SK-N-SH (cell line): ENCODE results near the gene AIMP1. TPM values are rescaled to one million over a fixed set of nuclear protein-coding genes. Genes with fewer than 3 reads are reported as not detected.
A peak's percentile ranks its signal among the peaks of the same experiment; 100 is the strongest.

Experiments
- CTCF ChIA-PET: fragments of 300-600, 350-600 bp; formaldehyde crosslinking; extraction: SDS; loops from one replicate; lab custom pipeline; 2021; lab: Yijun Ruan, JAX
- POLR2A ChIA-PET: fragments of 350-600 bp; sonication (Branson Sonifier 250); formaldehyde crosslinking; extraction: SDS; loops from one replicate; lab custom pipeline; 2020; ENCODE audit warnings: antibody characterized with exemption, inconsistent platforms; lab: Yijun Ruan, JAX
- DNase-seq: peaks from one replicate; pipeline ENCODE4 v3.0.0; 2012
- H2AFZ ChIP-seq: fragments of 200-600 bp; sonication (generic); 2 replicates; pipeline ENCODE4 v1.8.1; 2016; ENCODE audit warnings: antibody characterized with exemption, mild to moderate bottlenecking, low read depth
- H3F3A ChIP-seq: fragments of 200-600 bp; sonication (generic); replicated peaks from 2 replicates; pipeline ENCODE3; 2016; ENCODE audit warnings: antibody characterized with exemption, mild to moderate bottlenecking; ENCODE audit not compliant: insufficient read depth
- H3K27ac ChIP-seq, 2 experiments: fragments of 200-500 bp in 1 of 2; fragments of 200-600 bp in 1 of 2; sonication (Bioruptor generic) in 1 of 2; sonication (generic), shearing (Covaris generic) in 1 of 2; 2 replicates each; pipeline versions ENCODE4 v1.5.1 to v1.6.1; 2014 to 2016; ENCODE audit warnings: low read depth in 2 of 2, inconsistent platforms in 1 of 2, low read length in 1 of 2, mild to moderate bottlenecking in 1 of 2, mixed read lengths in 1 of 2
- H3K27me3 ChIP-seq: fragments of 200-600 bp; sonication (generic), shearing (Covaris generic); 2 replicates; pipeline ENCODE4 v1.6.1; 2016; ENCODE audit warnings: mixed run types; ENCODE audit not compliant: insufficient read depth
- H3K36me3 ChIP-seq, 2 experiments: fragments of 200-500 bp in 1 of 2; fragments of 200-600 bp in 1 of 2; sonication (Bioruptor generic) in 1 of 2; sonication (generic) in 1 of 2; replicated peaks in 1 of 2; 2 replicates each; pipeline versions ENCODE3 to v1.5.1; 2014 to 2016; ENCODE audit warnings: low read length in 1 of 2, mild to moderate bottlenecking in 1 of 2; ENCODE audit not compliant: insufficient read depth in 2 of 2, control insufficient read depth in 1 of 2
- H3K4me1 ChIP-seq, 2 experiments: fragments of 200-500 bp in 1 of 2; fragments of 200-600 bp in 1 of 2; sonication (Bioruptor generic) in 1 of 2; sonication (generic), shearing (Covaris generic) in 1 of 2; 2 replicates each; pipeline versions ENCODE4 v1.5.1 to v1.6.1; 2014 to 2016; ENCODE audit warnings: low read depth in 1 of 2, low read length in 1 of 2, mixed run types in 1 of 2; ENCODE audit not compliant: insufficient read depth in 2 of 2, control insufficient read depth in 1 of 2
- H3K4me2 ChIP-seq: fragments of 200-600 bp; sonication (generic), shearing (Covaris generic); 2 replicates; pipeline ENCODE4 v1.6.1; 2017; ENCODE audit warnings: mixed run types
- H3K4me3 ChIP-seq, 2 experiments: fragments of 200-500 bp in 1 of 2; fragments of 200-600 bp in 1 of 2; sonication (Bioruptor generic) in 1 of 2; sonication (generic), shearing (Covaris generic) in 1 of 2; 2 replicates each; pipeline versions ENCODE4 v1.5.1 to v1.8.1; 2014 to 2016; ENCODE audit warnings: low read depth in 2 of 2, inconsistent platforms in 1 of 2, low read length in 1 of 2, mild to moderate bottlenecking in 1 of 2, mixed read lengths in 1 of 2, moderate library complexity in 1 of 2
- H3K79me2 ChIP-seq: fragments of 200-600 bp; sonication (generic); 2 replicates; pipeline ENCODE4 v1.8.1; 2017; ENCODE audit warnings: mild to moderate bottlenecking; ENCODE audit not compliant: insufficient read depth
- H3K9ac ChIP-seq: fragments of 200-600 bp; sonication (generic); 2 replicates; pipeline ENCODE4 v1.6.1; 2017; ENCODE audit warnings: mixed run types
- H3K9me2 ChIP-seq: fragments of 200-600 bp; sonication (generic); 2 replicates; pipeline ENCODE4 v1.6.1; 2017; ENCODE audit warnings: mixed run types
- H3K9me3 ChIP-seq: fragments of 200-600 bp; sonication (generic); 2 replicates; pipeline ENCODE4 v1.6.1; 2017; ENCODE audit warnings: mixed run types, mild to moderate bottlenecking, moderate library complexity
- H4K20me1 ChIP-seq: fragments of 200-600 bp; sonication (generic); 2 replicates; pipeline ENCODE4 v1.6.1; 2017; ENCODE audit warnings: mild to moderate bottlenecking, mixed run types; ENCODE audit not compliant: insufficient read depth
- CTCF ChIP-seq: fragments of 200-600 bp; sonication (generic); IDR thresholded peaks from 2 replicates; pipeline ENCODE4 v1.6.1; 2017; ENCODE audit warnings: antibody characterized with exemption, mild to moderate bottlenecking, moderate library complexity
- ELF1 ChIP-seq: IDR thresholded peaks from 2 replicates; pipeline ENCODE4 v1.4.0; 2012
- EP300 ChIP-seq, 2 experiments: IDR thresholded peaks; 2 replicates each; pipeline versions ENCODE4 v1.4.0 to v1.6.1; 2012; ENCODE audit warnings: borderline replicate concordance in 1 of 2, low read depth in 1 of 2, low read length in 1 of 2
- FOSL2 ChIP-seq: IDR thresholded peaks from 2 replicates; pipeline ENCODE4 v1.4.0; 2012; ENCODE audit warnings: low read depth, mild to moderate bottlenecking, moderate library complexity, borderline replicate concordance
- FOXJ3 ChIP-seq: sonication (generic); formaldehyde crosslinking; IDR thresholded peaks from 2 replicates; pipeline ENCODE4 v1.5.1; 2020; ENCODE audit warnings: mild to moderate bottlenecking, missing genetic modification reagents
- GATA2 ChIP-seq: sonication (generic); formaldehyde crosslinking; IDR thresholded peaks from 2 replicates; pipeline ENCODE4 v1.5.0; 2020; ENCODE audit warnings: mild to moderate bottlenecking, missing genetic modification reagents
- IRF3 ChIP-seq: fragments of 150-350 bp; IDR thresholded peaks from 2 replicates; pipeline ENCODE4 v1.6.1; 2016; ENCODE audit warnings: mild to moderate bottlenecking, low read depth, low read length
- JUND ChIP-seq: IDR thresholded peaks from 2 replicates; pipeline ENCODE4 v1.4.0; 2012
- MEF2A ChIP-seq: IDR thresholded peaks from 2 replicates; pipeline ENCODE4 v1.4.0; 2012; ENCODE audit warnings: low read depth, borderline replicate concordance
- MXI1 ChIP-seq: IDR thresholded peaks from 2 replicates; pipeline ENCODE4 v1.6.1; 2012; ENCODE audit warnings: mild to moderate bottlenecking, low read depth, low read length, improper control_type of control experiment
- NRF1 ChIP-seq: IDR thresholded peaks from 2 replicates; pipeline ENCODE4 v1.6.1; 2012; ENCODE audit warnings: low read depth, mild to moderate bottlenecking, low read length
- POLR2AphosphoS5 ChIP-seq: IDR thresholded peaks from 2 replicates; pipeline ENCODE4 v1.6.1; 2012; ENCODE audit warnings: low read depth, low read length
- RAD21 ChIP-seq: IDR thresholded peaks from 2 replicates; pipeline ENCODE4 v1.6.1; 2012; ENCODE audit warnings: mild to moderate bottlenecking, low read length
- REST ChIP-seq: IDR thresholded peaks from 2 replicates; pipeline ENCODE4 v1.6.1; 2012; ENCODE audit warnings: mild to moderate bottlenecking, low read depth, low read length, moderate library complexity
- RXRA ChIP-seq: IDR thresholded peaks from 2 replicates; pipeline ENCODE4 v1.4.0; 2012; ENCODE audit warnings: low read depth, mild to moderate bottlenecking, borderline replicate concordance
- SMC3 ChIP-seq: IDR thresholded peaks from 2 replicates; pipeline ENCODE4 v1.6.1; 2012; ENCODE audit warnings: low read depth, low read length, improper control_type of control experiment
- TAF1 ChIP-seq: IDR thresholded peaks from 2 replicates; pipeline ENCODE4 v1.6.1; 2012; ENCODE audit warnings: low read depth, mild to moderate bottlenecking, low read length, moderate library complexity, borderline replicate concordance
- TCF12 ChIP-seq: IDR thresholded peaks from 2 replicates; pipeline ENCODE4 v1.4.0; 2012
- TEAD4 ChIP-seq: IDR thresholded peaks from 2 replicates; pipeline ENCODE4 v1.4.0; 2012; ENCODE audit warnings: mild to moderate bottlenecking, borderline replicate concordance; ENCODE audit not compliant: insufficient read depth
- YY1 ChIP-seq: IDR thresholded peaks from 2 replicates; pipeline ENCODE4 v1.4.0; 2012; ENCODE audit warnings: low read depth, mild to moderate bottlenecking
- WGBS: methylation state at CpG from one replicate; pipeline ENCODE4 v1.1.6; 2017; ENCODE audit warnings: low lambda C conversion rate; 5-methylcytosine and 5-hydroxymethylcytosine counted together
- polyA plus RNA-seq, 3 experiments: library from polyadenylated mRNA; depleted of rRNA; stranded (reverse); fragments of >200 nt; gene quantifications; 2 replicates each; pipeline ENCODE4 v1.2.3, GENCODE V29; 2012

The AIMP1 gene
- polyA plus RNA-seq, 1 of the 3 experiments (the other 2 are of a cell fraction) = 14.0 TPM

GRCh38 chr4:106343865-106344646 lies 27.7 kb downstream of the AIMP1 start (continued):
- TF ChIP-seq POLR2AphosphoS5 (no peak), EP300 (IDR thresholded peaks at IDR 0.05; ENCODE audit: borderline replicate concordance in 1 of 2, low read depth in 1 of 2, low read length in 1 of 2) (no peak), TCF12 (no peak)

- Histone ChIP-seq H3K9me3 (0 out of 2 replicates have a peak, but pooled peaks cover 8% of the 10 kb centered on the region), H3K4me3 (no peak overlapping the region), H3K9ac (no peak overlapping the region), H3K27me3 (no peaks in the 10 kb centered on the region), H3K36me3 (peaks cover 25 to 53% of the 10 kb centered on the region in 2 experiments), H4K20me1 (no peaks in the 10 kb centered on the region), H3K79me2 (peaks cover 44% of the 10 kb centered on the region), H3K4me1 (peaks cover 0 to 6% of the 10 kb centered on the region in 2 experiments; a peak in 1 of 4 replicates), H3F3A (peaks cover 14% of the 10 kb centered on the region), H3K27ac (peak overlapping the region; percentile 17 to 31; a peak in 2 of 4 replicates), H3K4me2 (no peak overlapping the region), H2AFZ (no peak overlapping the region), H3K9me2 (no peaks in the 10 kb centered on the region; the same call in 1 of the 2 replicates)
- no peak for DNase-seq
- CTCF ChIA-PET = interaction anchor here (2.5 kb wide), 1 partner anchor 15 kb away, joined by 6 read pairs; no protein-coding TSS in a partner anchor
- TF ChIP-seq CTCF = no peak
- no peak for TF ChIP-seq FOXJ3
- TF ChIP-seq IRF3 = no peak
- TF ChIP-seq GATA2 (CRISPR knock-in tag) = no peak
- TF ChIP-seq JUND = no peak
- TF ChIP-seq RAD21 = no peak
- TF ChIP-seq TAF1 = no peak
- WGBS = 68% methylated on average over 1 of the region's 1 CpG
- POLR2A ChIA-PET = no interaction called here
These were observed 28.3 kb downstream of the AIMP1 start for GRCh38 chr4:106344647-106344970.

GRCh38 chr4:106347167-106347566 lies 30.8 kb downstream of the AIMP1 start:
- Histone ChIP-seq H3K9ac (no peak overlapping the region), H4K20me1 (no peaks in the 10 kb centered on the region), H3F3A (peaks cover 11% of the 10 kb centered on the region), H2AFZ (no peak overlapping the region), H3K27me3 (no peaks in the 10 kb centered on the region), H3K4me3 (no peak overlapping the region), H3K9me3 (no peaks in the 10 kb centered on the region), H3K4me2 (no peak overlapping the region), H3K4me1 (peaks cover 0 to 6% of the 10 kb centered on the region in 2 experiments; a peak in 1 of 4 replicates), H3K79me2 (peaks cover 29% of the 10 kb centered on the region), H3K27ac (no peak overlapping the region), H3K36me3 (peaks cover 27 to 51% of the 10 kb centered on the region in 2 experiments), H3K9me2 (no peaks in the 10 kb centered on the region; the same call in 1 of the 2 replicates)
- POLR2A ChIA-PET = interaction anchor here (0.6 kb wide), 1 partner anchor 128 kb away, joined by 3 read pairs; no protein-coding TSS in a partner anchor
- WGBS = 92% methylated on average over 1 of the region's 1 CpG
- CTCF ChIA-PET = interaction anchor here (0.6 to 1.7 kb wide), 3 partner anchors 13 to 81 kb away, joined by 3 to 7 read pairs (median 3); no protein-coding TSS in a partner anchor
- DNase-seq = no peak
- TF ChIP-seq MXI1 (no peak), NRF1 (no peak), FOSL2 (no peak), TCF12 (no peak), YY1 (no peak), ELF1 (no peak), MEF2A (no peak), TEAD4 (no peak), REST (no peak), SMC3 (no peak), RXRA (no peak)
